ENCODE data around the gene PPP2R2D.
"Not testable (repeated sequence)": the region's sequence is repeated elsewhere in the genome, so short reads cannot be mapped to it uniquely, and the experiment has no call there.

The PPP2R2D gene

GRCh38 chr10:131868436-131868835, 32.4 kb upstream of the PPP2R2D start:
- no peak for DNase-seq

GRCh38 chr10:131869344-131869743, 31.5 kb upstream of the PPP2R2D start:
- DNase-seq, result no peak

- no peak for DNase-seq
These were observed 30.4 kb upstream of the PPP2R2D start for GRCh38 chr10:131870411-131870810.

- DNase-seq, result no peak
These were observed 29.8 kb upstream of the PPP2R2D start for GRCh38 chr10:131870831-131871672.

GRCh38 chr10:131871673-131872005, 29.2 kb upstream of the PPP2R2D start:
- DNase-seq, result no peak

- no peak for DNase-seq
These were observed 28.6 kb upstream of the PPP2R2D start for GRCh38 chr10:131872011-131872826.

- no peak for DNase-seq
These were observed 27.9 kb upstream of the PPP2R2D start for GRCh38 chr10:131872827-131873375.

- peak; percentile 62 for DNase-seq
These were observed 25.8 kb upstream of the PPP2R2D start for GRCh38 chr10:131874991-131875451.

- DNase-seq, result no peak
These were observed 25.3 kb upstream of the PPP2R2D start for GRCh38 chr10:131875501-131875900.

GRCh38 chr10:131876017-131876416, 24.8 kb upstream of the PPP2R2D start:
- DNase-seq, result no peak

GRCh38 chr10:131876508-131876907, 24.3 kb upstream of the PPP2R2D start:
- DNase-seq, result no peak

- DNase-seq, result no peak
These were observed 20.7 kb upstream of the PPP2R2D start for GRCh38 chr10:131880016-131880590.

- DNase-seq, result no peak
These were observed 19.5 kb upstream of the PPP2R2D start for GRCh38 chr10:131881104-131881880.

- DNase-seq, result no peak
These were observed 18.7 kb upstream of the PPP2R2D start for GRCh38 chr10:131882151-131882550.

GRCh38 chr10:131882590-131883451, 18.0 kb upstream of the PPP2R2D start:
- DNase-seq, result no peak

GRCh38 chr10:131883621-131884393, 17.0 kb upstream of the PPP2R2D start:
- not testable (repeated sequence) for DNase-seq

- DNase-seq, result no peak
These were observed 15.2 kb upstream of the PPP2R2D start for GRCh38 chr10:131885391-131886165.

- DNase-seq, result no peak
These were observed 14.6 kb upstream of the PPP2R2D start for GRCh38 chr10:131886237-131886636.

GRCh38 chr10:131888186-131888604, 12.6 kb upstream of the PPP2R2D start:
- DNase-seq, result no peak

- DNase-seq, result no peak
These were observed 11.1 kb upstream of the PPP2R2D start for GRCh38 chr10:131889755-131890154.

Measured in SHP77 treated with DMSO at 0.1 percent for 48 hours (cell line).